ENCODE measurements around the gene DLG2.

GRCh38 chr11:84899740-84900139, 727.4 kb downstream of the DLG2 start:
- TF ChIP-seq EZH2phosphoT487 (IDR thresholded peaks at IDR 0.05; ENCODE audit: borderline replicate concordance, low read depth, low read length), result no peak
- TF ChIP-seq CTCF (conservative IDR thresholded peaks at IDR 0.05; ENCODE audit: low read length), result peak; percentile 56
